H9 (cell line): ENCODE data around the gene RNF157. TPM values are rescaled to one million over a fixed set of nuclear protein-coding genes. Genes with fewer than 3 reads are reported as not detected.

Experiments used
- DNase-seq: peaks from one replicate; pipeline ENCODE4 v3.0.0-alpha.2; 2017
- H2AFZ ChIP-seq: one replicate; pipeline ENCODE4 v1.6.1; 2013; ENCODE audit warnings: mild to moderate bottlenecking, low read length, control low read depth, moderate library complexity
- H2AK5ac ChIP-seq: 2 replicates; pipeline ENCODE4 v1.6.1; 2013; ENCODE audit warnings: low read length, control low read depth, mixed read lengths; ENCODE audit not compliant: insufficient read length
- H2BK120ac ChIP-seq: one replicate; pipeline ENCODE4 v1.6.1; 2013; ENCODE audit warnings: low read depth, mild to moderate bottlenecking, low read length, control low read depth, inconsistent platforms; ENCODE audit not compliant: poor library complexity, severe bottlenecking
- H2BK12ac ChIP-seq: 2 replicates; pipeline ENCODE4 v1.6.1; 2013; ENCODE audit warnings: low read length, control low read depth, mixed read lengths, low read depth; ENCODE audit not compliant: insufficient read length
- H2BK15ac ChIP-seq: 2 replicates; pipeline ENCODE4 v1.6.1; 2013; ENCODE audit warnings: low read depth, low read length, control low read depth
- H2BK20ac ChIP-seq: one replicate; pipeline ENCODE4 v1.6.1; 2013; ENCODE audit warnings: low read depth, mild to moderate bottlenecking, low read length, control low read depth, inconsistent platforms; ENCODE audit not compliant: poor library complexity, severe bottlenecking
- H2BK5ac ChIP-seq: 2 replicates; pipeline ENCODE4 v1.6.1; 2013; ENCODE audit warnings: low read length, control low read depth, mixed read lengths; ENCODE audit not compliant: insufficient read length
- H3K14ac ChIP-seq: 2 replicates; pipeline ENCODE4 v1.6.1; 2013; ENCODE audit warnings: low read length, control low read depth; ENCODE audit not compliant: insufficient read depth
- H3K18ac ChIP-seq: 2 replicates; pipeline ENCODE4 v1.6.1; 2013; ENCODE audit warnings: low read depth, mild to moderate bottlenecking, mixed read lengths, low read length, control low read depth; ENCODE audit not compliant: insufficient read length
- H3K23ac ChIP-seq: 2 replicates; pipeline ENCODE4 v1.6.1; 2013; ENCODE audit warnings: low read length, control low read depth, mixed read lengths, low read depth; ENCODE audit not compliant: insufficient read length
- H3K23me2 ChIP-seq: 2 replicates; pipeline ENCODE4 v1.6.1; 2013; ENCODE audit warnings: low read depth, mild to moderate bottlenecking, mixed read lengths, low read length, control low read depth; ENCODE audit not compliant: insufficient read length, poor library complexity, severe bottlenecking
- H3K27ac ChIP-seq: 2 replicates; pipeline ENCODE4 v1.5.1; 2013; ENCODE audit warnings: low read length, control low read depth, mixed read lengths, low read depth; ENCODE audit not compliant: insufficient read length
- H3K27me3 ChIP-seq: 2 replicates; pipeline ENCODE4 v1.6.1; 2013; ENCODE audit warnings: low read length, control low read depth, inconsistent platforms; ENCODE audit not compliant: insufficient read depth
- H3K4ac ChIP-seq: 2 replicates; pipeline ENCODE4 v1.6.1; 2013; ENCODE audit warnings: low read depth, mild to moderate bottlenecking, control low read depth, inconsistent platforms, low read length, moderate library complexity
- H3K4me1 ChIP-seq: 2 replicates; pipeline ENCODE4 v1.6.1; 2013; ENCODE audit warnings: low read length, control low read depth, inconsistent platforms; ENCODE audit not compliant: insufficient read depth
- H3K4me2 ChIP-seq: 2 replicates; pipeline ENCODE4 v1.6.1; 2013; ENCODE audit warnings: low read length, control low read depth, mixed read lengths; ENCODE audit not compliant: insufficient read length, insufficient read depth
- H3K56ac ChIP-seq: 2 replicates; pipeline ENCODE4 v1.6.1; 2013; ENCODE audit warnings: low read depth, mild to moderate bottlenecking, mixed read lengths, low read length, control low read depth; ENCODE audit not compliant: insufficient read length
- H3K79me1 ChIP-seq: 2 replicates; pipeline ENCODE4 v1.6.1; 2013; ENCODE audit warnings: low read depth, mild to moderate bottlenecking, moderate library complexity, low read length, control low read depth, inconsistent platforms; ENCODE audit not compliant: insufficient read depth, poor library complexity, severe bottlenecking
- H3K79me2 ChIP-seq: 2 replicates; pipeline ENCODE4 v1.6.1; 2013; ENCODE audit warnings: low read length, control low read depth, inconsistent platforms; ENCODE audit not compliant: insufficient read depth
- H3K9ac ChIP-seq: 2 replicates; pipeline ENCODE4 v1.6.1; 2013; ENCODE audit warnings: low read length, control low read depth, mixed read lengths; ENCODE audit not compliant: insufficient read length; ENCODE audit errors: extremely low read depth
- H3K9me3 ChIP-seq: one replicate; pipeline ENCODE4 v1.6.1; 2013; ENCODE audit warnings: low read depth, low read length, inconsistent platforms; ENCODE audit not compliant: control insufficient read depth
- H3T11ph ChIP-seq: one replicate; pipeline ENCODE4 v1.6.1; 2013; ENCODE audit warnings: mild to moderate bottlenecking, low read length, control low read depth, inconsistent platforms
- H4K20me1 ChIP-seq: one replicate; pipeline ENCODE4 v1.6.1; 2013; ENCODE audit not compliant: control insufficient read depth, insufficient read length, insufficient read depth
- H4K5ac ChIP-seq: 2 replicates; pipeline ENCODE4 v1.6.1; 2013; ENCODE audit warnings: low read depth, mild to moderate bottlenecking, mixed read lengths, low read length, control low read depth; ENCODE audit not compliant: insufficient read length
- H4K8ac ChIP-seq: replicated peaks from 2 replicates; pipeline ENCODE4 v1.6.1; 2013; ENCODE audit warnings: low read length, control low read depth, mixed read lengths, low read depth; ENCODE audit not compliant: insufficient read length
- H4K91ac ChIP-seq: 2 replicates; pipeline ENCODE4 v1.6.1; 2013; ENCODE audit warnings: low read depth, mild to moderate bottlenecking, moderate library complexity, mixed read lengths, low read length, control low read depth; ENCODE audit not compliant: insufficient read length
- H3K27ac Mint-ChIP-seq, 3 experiments: 2 replicates in 2 of 3; 3 replicates in 1 of 3; pipeline ENCODE4 v1.8.0; 2020 to 2021; ENCODE audit warnings: mixed read lengths in 3 of 3, mild to moderate bottlenecking in 1 of 3, moderate library complexity in 1 of 3
- H3K27me3 Mint-ChIP-seq: 2 replicates; pipeline ENCODE4 v1.8.0; 2021; ENCODE audit warnings: low read depth, mild to moderate bottlenecking, moderate library complexity, mixed read lengths
- H3K36me3 Mint-ChIP-seq, 3 experiments: 2 replicates in 2 of 3; 3 replicates in 1 of 3; pipeline ENCODE4 v1.8.0; 2020 to 2021; ENCODE audit warnings: low read depth in 3 of 3, mixed read lengths in 3 of 3; ENCODE audit not compliant: insufficient read depth in 1 of 3
- H3K4me1 Mint-ChIP-seq, 2 experiments: 2 replicates each; pipeline ENCODE4 v1.8.0; 2020; ENCODE audit warnings: mixed read lengths in 2 of 2
- H3K4me3 Mint-ChIP-seq, 2 experiments: 2 replicates in 1 of 2; 3 replicates in 1 of 2; pipeline ENCODE4 v1.8.0; 2020 to 2021; ENCODE audit warnings: mild to moderate bottlenecking in 2 of 2, mixed read lengths in 2 of 2, moderate library complexity in 1 of 2
- H3K9me3 Mint-ChIP-seq, 2 experiments: 2 replicates in 1 of 2; 3 replicates in 1 of 2; pipeline ENCODE4 v1.8.0; 2020; ENCODE audit warnings: mild to moderate bottlenecking in 2 of 2, mixed read lengths in 2 of 2, moderate library complexity in 1 of 2
- WGBS: extraction: QIAGEN DNeasy Blood & Tissue Kit; methylation state at CpG from one replicate; pipeline ENCODE4 v1.1.7; 2013; ENCODE audit warnings: missing lambda C conversion rate, low lambda C conversion rate, mixed read lengths; ENCODE audit not compliant: insufficient read length; ENCODE audit errors: extremely low coverage; 5-methylcytosine and 5-hydroxymethylcytosine counted together
- total RNA-seq: library from RNA; stranded (reverse); gene quantifications from 2 replicates; pipeline ENCODE4 v1.2.1, GENCODE V29; 2021
- TF ChIP-seq, protein P1 (sequence below): fragments of 200-600 bp; sonication (generic); conservative IDR thresholded peaks from 3 replicates; pipeline ENCODE4 v1.8.0; 2021; ENCODE audit warnings: antibody characterized with exemption, mild to moderate bottlenecking

RNF157 gene
- total RNA-seq, 1 experiment from 2014 or later = 9.9 TPM

DNA sequence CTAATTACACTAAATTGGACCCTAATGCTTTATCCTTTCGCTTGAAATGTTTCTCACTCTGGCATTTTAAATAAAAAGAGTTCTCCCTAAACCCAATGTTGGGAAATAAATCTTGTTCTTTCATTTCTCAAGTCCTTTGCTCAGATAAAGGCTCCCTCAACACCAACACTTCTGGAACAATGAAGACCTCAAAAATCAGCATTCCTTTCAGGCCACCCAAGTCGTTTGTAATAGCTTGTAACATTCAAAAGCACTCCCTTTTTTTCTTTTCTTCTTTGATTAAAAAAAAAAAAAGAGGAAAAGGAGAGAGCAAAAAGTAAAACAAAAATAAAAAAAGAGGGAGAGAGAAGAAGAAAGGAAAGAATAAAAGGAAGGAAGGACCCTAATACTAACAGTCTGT, 76.0 kb downstream of the RNF157 start:
- Histone ChIP-seq H4K5ac (no peak overlapping the region), H3K4me1 (no peaks in the 10 kb centered on the region; the same call in 1 of the 2 replicates), H3K23me2 (no peaks in the 10 kb centered on the region), H2BK5ac (no peak overlapping the region), H4K20me1 (no peaks in the 10 kb centered on the region), H3K9me3 (no peaks in the 10 kb centered on the region), H3K79me1 (no peaks in the 10 kb centered on the region), H2BK12ac (no peak overlapping the region), H3K56ac (no peak overlapping the region), H3K14ac (no peak overlapping the region), H3K27me3 (no peaks in the 10 kb centered on the region), H2BK20ac (no peak overlapping the region), H4K91ac (no peak overlapping the region), H3K27ac (no peak overlapping the region), H3K4me2 (no peak overlapping the region), H3K79me2 (no peaks in the 10 kb centered on the region), H3K18ac (no peak overlapping the region), H2AK5ac (no peak overlapping the region), H4K8ac (no peak overlapping the region), H3K23ac (no peak overlapping the region), H3K4ac (no peak overlapping the region), H3T11ph (no peak overlapping the region), H2AFZ (no peak overlapping the region), H2BK120ac (no peak overlapping the region), H2BK15ac (no peak overlapping the region), H3K9ac (no peak overlapping the region)
- Mint-ChIP-seq H3K9me3 (no peaks in the 10 kb centered on the region), H3K27ac (peak overlapping the region in 1 of 3 experiments; percentile 60; a peak in 1 of 7 replicates), H3K36me3 (no peaks in the 10 kb centered on the region), H3K4me1 (peaks cover 14 to 24% of the 10 kb centered on the region in 2 experiments), H3K4me3 (no peak overlapping the region), H3K27me3 (no peaks in the 10 kb centered on the region; the same call in 1 of the 2 replicates)
- TF ChIP-seq, protein P1, sequence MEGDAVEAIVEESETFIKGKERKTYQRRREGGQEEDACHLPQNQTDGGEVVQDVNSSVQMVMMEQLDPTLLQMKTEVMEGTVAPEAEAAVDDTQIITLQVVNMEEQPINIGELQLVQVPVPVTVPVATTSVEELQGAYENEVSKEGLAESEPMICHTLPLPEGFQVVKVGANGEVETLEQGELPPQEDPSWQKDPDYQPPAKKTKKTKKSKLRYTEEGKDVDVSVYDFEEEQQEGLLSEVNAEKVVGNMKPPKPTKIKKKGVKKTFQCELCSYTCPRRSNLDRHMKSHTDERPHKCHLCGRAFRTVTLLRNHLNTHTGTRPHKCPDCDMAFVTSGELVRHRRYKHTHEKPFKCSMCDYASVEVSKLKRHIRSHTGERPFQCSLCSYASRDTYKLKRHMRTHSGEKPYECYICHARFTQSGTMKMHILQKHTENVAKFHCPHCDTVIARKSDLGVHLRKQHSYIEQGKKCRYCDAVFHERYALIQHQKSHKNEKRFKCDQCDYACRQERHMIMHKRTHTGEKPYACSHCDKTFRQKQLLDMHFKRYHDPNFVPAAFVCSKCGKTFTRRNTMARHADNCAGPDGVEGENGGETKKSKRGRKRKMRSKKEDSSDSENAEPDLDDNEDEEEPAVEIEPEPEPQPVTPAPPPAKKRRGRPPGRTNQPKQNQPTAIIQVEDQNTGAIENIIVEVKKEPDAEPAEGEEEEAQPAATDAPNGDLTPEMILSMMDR = no peak
- no peak for DNase-seq
- WGBS = no CpG with 5 or more reads among the region's 2 CpGs
